WTC11 (cell line): ENCODE data around the gene ZFC3H1. TPM values are rescaled to one million over a fixed set of nuclear protein-coding genes. Genes with fewer than 3 reads are reported as not detected.

ENCODE experiments used
- ATAC-seq: fragments of 200-7000 bp; cut with Tn5 transposase; 2 replicates; pipeline ENCODE4 v1.10.0; 2021; ENCODE audit warnings: mild to moderate bottlenecking, moderate library complexity
- CTCF ChIA-PET: fragments of 300-600 bp; sonication (Branson Sonifier 250); formaldehyde crosslinking; loops from one replicate; lab custom pipeline; 2021; ENCODE audit warnings: antibody characterized with exemption; lab: Charles Lee
- POLR2A ChIA-PET: fragments of 350-600 bp; sonication (Branson Sonifier 250); formaldehyde crosslinking; loops from one replicate; lab custom pipeline; 2021; ENCODE audit warnings: antibody characterized with exemption; lab: Charles Lee
- DNase-seq: peaks from one replicate; pipeline ENCODE4 v3.0.0; 2021; ENCODE audit warnings: low spot score
- H3K27ac Mint-ChIP-seq: 2 replicates; pipeline ENCODE4 v1.8.0; 2021; ENCODE audit warnings: mixed read lengths
- H3K27me3 Mint-ChIP-seq: 2 replicates; pipeline ENCODE4 v1.8.0; 2021; ENCODE audit warnings: low read depth, mild to moderate bottlenecking, moderate library complexity, mixed read lengths
- H3K36me3 Mint-ChIP-seq: 2 replicates; pipeline ENCODE4 v1.8.0; 2021; ENCODE audit warnings: mixed read lengths
- H3K4me1 Mint-ChIP-seq: 2 replicates; pipeline ENCODE4 v1.8.0; 2022; ENCODE audit warnings: mixed read lengths
- H3K4me3 Mint-ChIP-seq: 2 replicates; pipeline ENCODE4 v1.8.0; 2021; ENCODE audit warnings: mild to moderate bottlenecking, moderate library complexity, mixed read lengths
- H3K9me3 Mint-ChIP-seq: 2 replicates; pipeline ENCODE4 v1.8.0; 2021; ENCODE audit warnings: mixed read lengths
- ATF2 ChIP-seq: sonication (generic); formaldehyde crosslinking; IDR thresholded peaks from 2 replicates; pipeline ENCODE4 v1.8.1; 2022; ENCODE audit warnings: low read depth, missing genetic modification reagents, borderline replicate concordance
- ATF3 ChIP-seq: sonication (generic); formaldehyde crosslinking; conservative IDR thresholded peaks from 2 replicates; pipeline ENCODE4 v1.8.1; 2022; ENCODE audit warnings: mild to moderate bottlenecking, missing genetic modification reagents
- ESRRA ChIP-seq: sonication (generic); formaldehyde crosslinking; IDR thresholded peaks from 2 replicates; pipeline ENCODE4 v1.8.1; 2022; ENCODE audit warnings: mild to moderate bottlenecking, missing genetic modification reagents, borderline replicate concordance
- ETV6 ChIP-seq: sonication (generic); formaldehyde crosslinking; IDR thresholded peaks from 2 replicates; pipeline ENCODE4 v1.8.1; 2022; ENCODE audit warnings: mild to moderate bottlenecking, missing genetic modification reagents
- JUN ChIP-seq: sonication (generic); formaldehyde crosslinking; IDR thresholded peaks from 2 replicates; pipeline ENCODE4 v1.8.0; 2023; ENCODE audit warnings: mild to moderate bottlenecking, missing genetic modification reagents
- MYBL2 ChIP-seq: sonication (generic); formaldehyde crosslinking; IDR thresholded peaks from 2 replicates; pipeline ENCODE4 v1.8.1; 2023; ENCODE audit warnings: mild to moderate bottlenecking, moderate library complexity, missing genetic modification reagents
- NR2C2 ChIP-seq: sonication (generic); formaldehyde crosslinking; IDR thresholded peaks from 2 replicates; pipeline ENCODE4 v1.8.0; 2022; ENCODE audit warnings: mild to moderate bottlenecking, missing genetic modification reagents
- RORB ChIP-seq: fragments of 250-450 bp; sonication (Bioruptor Pico); IDR thresholded peaks from 2 replicates; pipeline ENCODE4 v1.9.0; 2021; ENCODE audit warnings: mild to moderate bottlenecking
- SMAD4 ChIP-seq: sonication (generic); formaldehyde crosslinking; IDR thresholded peaks from 2 replicates; pipeline ENCODE4 v1.8.0; 2022; ENCODE audit warnings: mild to moderate bottlenecking, missing genetic modification reagents
- SOX15 ChIP-seq: fragments of 250-450 bp; sonication (Bioruptor Pico); IDR thresholded peaks from 2 replicates; pipeline ENCODE4 v1.9.0; 2021; ENCODE audit warnings: mild to moderate bottlenecking
- ZNF219 ChIP-seq: sonication (generic); formaldehyde crosslinking; IDR thresholded peaks from 2 replicates; pipeline ENCODE4 v1.8.0; 2023; ENCODE audit warnings: missing genetic modification reagents, mild to moderate bottlenecking, borderline replicate concordance
- ZNF425 ChIP-seq: fragments of 250-450 bp; sonication (Bioruptor Pico); conservative IDR thresholded peaks from 2 replicates; pipeline ENCODE4 v1.9.0; 2021; ENCODE audit warnings: mild to moderate bottlenecking
- total RNA-seq: library from RNA; stranded (reverse); gene quantifications from 3 replicates; pipeline ENCODE4 v1.2.3, GENCODE V29; 2021
- TF ChIP-seq, protein P1 (sequence below): sonication (generic); formaldehyde crosslinking; IDR thresholded peaks from 2 replicates; pipeline ENCODE4 v1.8.0; 2022; ENCODE audit warnings: mild to moderate bottlenecking, missing genetic modification reagents
- TF ChIP-seq, protein P2 (sequence below): fragments of 200-600 bp; IDR thresholded peaks from 2 replicates; pipeline ENCODE4 v1.8.0; 2022; ENCODE audit warnings: antibody characterized with exemption
- TF ChIP-seq, protein P3 (sequence below): sonication (generic); formaldehyde crosslinking; IDR thresholded peaks from 2 replicates; pipeline ENCODE4 v1.8.0; 2022; ENCODE audit warnings: mild to moderate bottlenecking, missing genetic modification reagents
- TF ChIP-seq, protein P4 (sequence below): sonication (generic); formaldehyde crosslinking; IDR thresholded peaks from 2 replicates; pipeline ENCODE4 v1.8.0; 2022; ENCODE audit warnings: mild to moderate bottlenecking, missing genetic modification reagents
- TF ChIP-seq, protein P5 (sequence below): sonication (generic); formaldehyde crosslinking; IDR thresholded peaks from 2 replicates; pipeline ENCODE4 v1.8.1; 2023; ENCODE audit warnings: mild to moderate bottlenecking, missing genetic modification reagents

The ZFC3H1 gene
- total RNA-seq, 1 experiment from 2014 or later: 33.9 TPM

DNA sequence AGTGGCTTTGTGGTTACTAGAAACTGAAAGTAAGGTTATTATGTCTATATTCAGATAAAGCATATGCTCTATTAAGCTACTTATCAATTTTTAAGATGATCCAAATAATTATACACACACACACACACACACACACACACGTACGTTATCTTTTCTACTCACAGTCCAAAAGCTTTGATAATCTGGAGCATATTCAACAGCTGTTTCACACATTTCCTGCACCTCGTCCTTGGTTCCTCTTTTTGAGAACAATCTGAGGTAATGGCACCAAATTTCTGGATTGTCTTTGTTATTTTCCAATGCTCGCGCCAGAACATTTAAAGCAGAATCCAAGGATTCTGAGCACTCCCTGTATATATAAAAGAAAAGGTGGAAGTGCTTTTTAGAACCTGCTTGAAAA lies 37.5 kb downstream of the ZFC3H1 start:
- no peak overlapping the region for H3K27ac Mint-ChIP-seq
- DNase-seq: no peak

More for the DNA sequence above, 37.5 kb downstream of the ZFC3H1 start:
- ChIA-PET CTCF (interaction anchor here (1.0 kb wide), 1 partner anchor 11 kb away, joined by 5 read pairs; no protein-coding TSS in a partner anchor), POLR2A (no interaction called here)
- ATAC-seq: no peak
- no peaks in the 10 kb centered on the region for H3K9me3 Mint-ChIP-seq
- no peaks in the 10 kb centered on the region for H3K27me3 Mint-ChIP-seq
- H3K4me1 Mint-ChIP-seq: peaks cover 8% of the 10 kb centered on the region
- TF ChIP-seq JUN (CRISPR knock-in tag): no peak
- TF ChIP-seq, protein P1, sequence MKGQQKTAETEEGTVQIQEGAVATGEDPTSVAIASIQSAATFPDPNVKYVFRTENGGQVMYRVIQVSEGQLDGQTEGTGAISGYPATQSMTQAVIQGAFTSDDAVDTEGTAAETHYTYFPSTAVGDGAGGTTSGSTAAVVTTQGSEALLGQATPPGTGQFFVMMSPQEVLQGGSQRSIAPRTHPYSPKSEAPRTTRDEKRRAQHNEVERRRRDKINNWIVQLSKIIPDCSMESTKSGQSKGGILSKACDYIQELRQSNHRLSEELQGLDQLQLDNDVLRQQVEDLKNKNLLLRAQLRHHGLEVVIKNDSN (CRISPR knock-in tag): no peak
- no peak for TF ChIP-seq ESRRA
- TF ChIP-seq, protein P2, sequence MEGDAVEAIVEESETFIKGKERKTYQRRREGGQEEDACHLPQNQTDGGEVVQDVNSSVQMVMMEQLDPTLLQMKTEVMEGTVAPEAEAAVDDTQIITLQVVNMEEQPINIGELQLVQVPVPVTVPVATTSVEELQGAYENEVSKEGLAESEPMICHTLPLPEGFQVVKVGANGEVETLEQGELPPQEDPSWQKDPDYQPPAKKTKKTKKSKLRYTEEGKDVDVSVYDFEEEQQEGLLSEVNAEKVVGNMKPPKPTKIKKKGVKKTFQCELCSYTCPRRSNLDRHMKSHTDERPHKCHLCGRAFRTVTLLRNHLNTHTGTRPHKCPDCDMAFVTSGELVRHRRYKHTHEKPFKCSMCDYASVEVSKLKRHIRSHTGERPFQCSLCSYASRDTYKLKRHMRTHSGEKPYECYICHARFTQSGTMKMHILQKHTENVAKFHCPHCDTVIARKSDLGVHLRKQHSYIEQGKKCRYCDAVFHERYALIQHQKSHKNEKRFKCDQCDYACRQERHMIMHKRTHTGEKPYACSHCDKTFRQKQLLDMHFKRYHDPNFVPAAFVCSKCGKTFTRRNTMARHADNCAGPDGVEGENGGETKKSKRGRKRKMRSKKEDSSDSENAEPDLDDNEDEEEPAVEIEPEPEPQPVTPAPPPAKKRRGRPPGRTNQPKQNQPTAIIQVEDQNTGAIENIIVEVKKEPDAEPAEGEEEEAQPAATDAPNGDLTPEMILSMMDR: no peak
- TF ChIP-seq NR2C2 (CRISPR knock-in tag): no peak
- TF ChIP-seq ZNF219 (CRISPR knock-in tag): no peak
- TF ChIP-seq, protein P3, sequence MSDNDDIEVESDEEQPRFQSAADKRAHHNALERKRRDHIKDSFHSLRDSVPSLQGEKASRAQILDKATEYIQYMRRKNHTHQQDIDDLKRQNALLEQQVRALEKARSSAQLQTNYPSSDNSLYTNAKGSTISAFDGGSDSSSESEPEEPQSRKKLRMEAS (CRISPR knock-in tag): no peak
- no peak for TF ChIP-seq RORB (CRISPR knock-in tag)
- TF ChIP-seq MYBL2: no peak
- TF ChIP-seq SMAD4 (CRISPR knock-in tag): no peak
- TF ChIP-seq, protein P4, sequence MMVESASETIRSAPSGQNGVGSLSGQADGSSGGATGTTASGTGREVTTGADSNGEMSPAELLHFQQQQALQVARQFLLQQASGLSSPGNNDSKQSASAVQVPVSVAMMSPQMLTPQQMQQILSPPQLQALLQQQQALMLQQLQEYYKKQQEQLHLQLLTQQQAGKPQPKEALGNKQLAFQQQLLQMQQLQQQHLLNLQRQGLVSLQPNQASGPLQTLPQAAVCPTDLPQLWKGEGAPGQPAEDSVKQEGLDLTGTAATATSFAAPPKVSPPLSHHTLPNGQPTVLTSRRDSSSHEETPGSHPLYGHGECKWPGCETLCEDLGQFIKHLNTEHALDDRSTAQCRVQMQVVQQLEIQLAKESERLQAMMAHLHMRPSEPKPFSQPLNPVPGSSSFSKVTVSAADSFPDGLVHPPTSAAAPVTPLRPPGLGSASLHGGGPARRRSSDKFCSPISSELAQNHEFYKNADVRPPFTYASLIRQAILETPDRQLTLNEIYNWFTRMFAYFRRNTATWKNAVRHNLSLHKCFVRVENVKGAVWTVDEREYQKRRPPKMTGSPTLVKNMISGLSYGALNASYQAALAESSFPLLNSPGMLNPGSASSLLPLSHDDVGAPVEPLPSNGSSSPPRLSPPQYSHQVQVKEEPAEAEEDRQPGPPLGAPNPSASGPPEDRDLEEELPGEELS (CRISPR knock-in tag): no peak
- TF ChIP-seq ZNF425 (CRISPR knock-in tag): no peak
- TF ChIP-seq SOX15 (CRISPR knock-in tag): no peak
- TF ChIP-seq, protein P5, sequence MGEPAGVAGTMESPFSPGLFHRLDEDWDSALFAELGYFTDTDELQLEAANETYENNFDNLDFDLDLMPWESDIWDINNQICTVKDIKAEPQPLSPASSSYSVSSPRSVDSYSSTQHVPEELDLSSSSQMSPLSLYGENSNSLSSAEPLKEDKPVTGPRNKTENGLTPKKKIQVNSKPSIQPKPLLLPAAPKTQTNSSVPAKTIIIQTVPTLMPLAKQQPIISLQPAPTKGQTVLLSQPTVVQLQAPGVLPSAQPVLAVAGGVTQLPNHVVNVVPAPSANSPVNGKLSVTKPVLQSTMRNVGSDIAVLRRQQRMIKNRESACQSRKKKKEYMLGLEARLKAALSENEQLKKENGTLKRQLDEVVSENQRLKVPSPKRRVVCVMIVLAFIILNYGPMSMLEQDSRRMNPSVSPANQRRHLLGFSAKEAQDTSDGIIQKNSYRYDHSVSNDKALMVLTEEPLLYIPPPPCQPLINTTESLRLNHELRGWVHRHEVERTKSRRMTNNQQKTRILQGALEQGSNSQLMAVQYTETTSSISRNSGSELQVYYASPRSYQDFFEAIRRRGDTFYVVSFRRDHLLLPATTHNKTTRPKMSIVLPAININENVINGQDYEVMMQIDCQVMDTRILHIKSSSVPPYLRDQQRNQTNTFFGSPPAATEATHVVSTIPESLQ: no peak
- TF ChIP-seq ETV6 (CRISPR knock-in tag): no peak
- no peak for TF ChIP-seq ATF3 (CRISPR knock-in tag)
- no peak for TF ChIP-seq ATF2 (CRISPR knock-in tag)
- H3K36me3 Mint-ChIP-seq: peaks cover 78% of the 10 kb centered on the region
- no peak overlapping the region for H3K4me3 Mint-ChIP-seq
